Ramos (cell line): ENCODE measurements around the gene DCAF15.
"Not testable (repeated sequence)": the region's sequence is repeated elsewhere in the genome, so short reads cannot be mapped to it uniquely, and the experiment has no call there.

Experiments
- in situ Hi-C: fragments of 300-500 bp; cut with MboI; formaldehyde crosslinking; loops from one replicate; pipeline ENCODE4 v1.14.3; 2022; ENCODE audit warnings: low sequenced_read_pairs; ENCODE audit not compliant: unreplicated experiment

The DCAF15 gene

DNA sequence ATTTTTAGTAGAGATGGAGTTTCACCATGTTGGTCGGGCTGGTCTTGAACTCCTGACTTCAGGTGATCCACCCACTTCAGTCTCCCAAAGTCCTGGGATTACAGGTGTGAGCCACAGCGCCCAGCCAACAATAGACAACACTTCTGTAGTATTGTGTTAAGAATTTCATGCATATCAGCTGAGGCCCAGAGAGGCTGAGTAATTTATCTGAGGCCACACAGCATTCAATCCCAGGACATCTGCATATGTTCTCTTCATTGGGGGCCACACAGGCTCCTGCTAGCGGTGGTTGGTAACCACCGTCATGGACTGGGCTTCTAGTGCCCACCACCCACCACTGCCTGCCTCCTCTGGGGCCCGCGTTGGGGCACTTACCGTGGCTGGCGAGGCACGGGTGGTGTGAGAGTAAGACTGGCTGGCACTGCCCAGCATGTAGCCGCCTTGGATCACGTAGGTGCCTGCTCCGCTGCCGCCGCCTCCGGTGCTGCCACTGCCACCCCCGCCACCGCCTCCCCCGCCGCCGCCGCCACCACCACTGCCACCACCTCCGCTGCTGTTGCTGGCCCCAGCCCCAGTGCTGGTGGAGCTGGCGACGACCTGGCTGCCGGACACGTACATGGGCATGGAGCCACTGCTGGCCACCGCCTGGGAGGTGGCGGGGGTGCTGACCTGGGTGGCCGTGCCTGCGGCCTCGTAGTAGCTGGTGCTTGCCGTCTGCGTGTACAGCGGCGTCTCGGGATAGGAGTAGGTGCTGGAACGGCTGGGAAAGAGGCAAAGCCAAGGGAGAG lies 20.3 kb downstream of the DCAF15 start:
- in situ Hi-C loops, result no loop called here

DNA sequence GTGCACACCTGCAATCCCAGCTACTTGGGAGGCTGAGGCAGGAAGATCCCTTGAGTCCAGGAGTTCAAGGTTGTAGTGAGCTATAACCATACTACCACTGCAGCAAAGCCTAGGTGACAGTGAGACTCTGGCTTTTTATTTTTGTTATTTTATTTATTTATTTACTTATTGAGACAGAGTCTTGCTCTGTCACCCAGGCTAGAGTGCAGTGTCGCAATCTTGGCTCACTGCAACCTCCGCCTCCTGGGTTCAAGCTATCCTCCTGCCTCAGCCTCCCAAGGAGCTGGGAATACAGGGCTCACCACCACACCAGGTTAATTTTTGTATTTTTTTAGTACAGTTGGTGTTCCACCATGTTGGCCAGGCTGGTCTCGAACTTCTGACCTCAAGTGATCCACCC lies 21.2 kb downstream of the DCAF15 start:
- in situ Hi-C loops, result not testable (repeated sequence)

DNA sequence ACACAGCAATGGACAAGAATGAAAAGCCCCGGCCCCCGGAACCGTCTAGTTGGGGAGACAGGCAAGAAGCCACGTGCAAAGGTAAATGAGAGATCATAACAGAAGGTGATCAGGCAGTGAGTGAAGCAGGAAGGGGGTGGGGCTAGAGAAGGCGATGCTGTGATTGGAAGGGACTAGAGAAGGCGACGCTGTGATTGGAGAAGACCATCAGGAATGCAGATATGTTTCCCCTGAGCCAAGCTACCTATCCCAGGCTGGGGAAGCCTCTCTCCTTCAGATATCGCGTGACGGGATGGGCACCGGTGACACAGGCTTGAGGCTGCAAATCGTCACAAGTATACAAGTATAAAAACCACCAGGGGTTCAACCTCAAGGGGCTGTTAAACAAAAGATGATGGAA lies 21.8 kb downstream of the DCAF15 start:
- in situ Hi-C loops, result no loop called here

DNA sequence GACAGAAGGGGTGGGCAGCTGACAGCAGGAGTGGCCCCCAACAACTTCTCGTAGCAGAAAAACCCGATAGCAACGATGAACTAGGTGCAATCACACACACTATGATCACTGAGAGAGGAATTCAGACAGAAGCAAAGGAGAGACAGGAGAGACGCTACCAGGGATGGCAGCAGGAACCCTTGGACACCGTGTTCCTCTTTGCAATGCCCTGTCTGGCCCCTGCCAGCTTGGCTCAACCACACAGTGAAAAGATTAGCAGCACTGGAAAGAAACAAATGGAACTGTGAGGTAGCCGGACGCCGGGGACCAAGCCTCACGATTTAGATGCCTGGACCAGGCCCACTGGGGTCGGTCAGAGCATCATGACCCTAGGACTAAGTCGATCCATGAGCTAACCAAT lies 23.6 kb downstream of the DCAF15 start:
- in situ Hi-C loops, result no loop called here

DNA sequence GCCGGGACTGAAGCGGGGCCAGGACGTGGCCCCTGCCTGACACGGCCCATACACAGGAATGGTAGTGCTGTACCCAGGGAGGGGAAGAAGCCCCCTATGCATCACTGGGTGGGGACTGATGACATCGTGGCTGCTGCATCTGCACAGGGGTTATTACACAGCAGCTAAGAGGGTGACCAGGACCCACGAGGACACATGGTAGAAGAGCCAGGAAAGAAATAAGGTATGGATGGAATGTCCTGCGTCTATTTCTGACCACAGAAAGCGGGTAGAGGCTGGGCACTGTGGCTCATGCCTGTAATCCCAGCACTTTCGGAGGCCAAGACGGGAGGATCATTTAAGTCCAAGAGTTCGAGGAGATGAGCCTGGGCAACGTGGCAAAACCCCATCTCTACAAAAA lies 24.1 kb downstream of the DCAF15 start:
- in situ Hi-C loops, result no loop called here

DNA sequence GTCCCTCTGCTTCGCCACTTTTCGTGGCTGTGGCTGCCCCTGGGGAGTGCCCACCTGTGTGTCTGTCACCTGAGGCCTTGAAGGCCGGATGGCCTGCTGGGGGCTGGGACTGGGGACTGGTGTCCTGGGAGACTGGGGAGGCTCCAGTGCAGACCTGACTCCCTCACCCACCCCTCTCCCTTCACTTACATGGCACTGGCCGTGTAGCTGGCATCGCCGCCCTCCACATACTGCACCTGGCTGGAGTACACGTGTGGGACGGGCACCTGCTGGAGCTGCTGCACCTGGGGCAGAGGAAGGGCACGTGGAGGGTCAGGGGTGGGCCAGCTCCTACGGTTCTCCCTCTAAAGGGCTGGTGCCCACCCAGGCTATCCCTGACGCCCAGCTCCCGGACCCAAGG lies 25.5 kb downstream of the DCAF15 start:
- in situ Hi-C loops, result no loop called here

DNA sequence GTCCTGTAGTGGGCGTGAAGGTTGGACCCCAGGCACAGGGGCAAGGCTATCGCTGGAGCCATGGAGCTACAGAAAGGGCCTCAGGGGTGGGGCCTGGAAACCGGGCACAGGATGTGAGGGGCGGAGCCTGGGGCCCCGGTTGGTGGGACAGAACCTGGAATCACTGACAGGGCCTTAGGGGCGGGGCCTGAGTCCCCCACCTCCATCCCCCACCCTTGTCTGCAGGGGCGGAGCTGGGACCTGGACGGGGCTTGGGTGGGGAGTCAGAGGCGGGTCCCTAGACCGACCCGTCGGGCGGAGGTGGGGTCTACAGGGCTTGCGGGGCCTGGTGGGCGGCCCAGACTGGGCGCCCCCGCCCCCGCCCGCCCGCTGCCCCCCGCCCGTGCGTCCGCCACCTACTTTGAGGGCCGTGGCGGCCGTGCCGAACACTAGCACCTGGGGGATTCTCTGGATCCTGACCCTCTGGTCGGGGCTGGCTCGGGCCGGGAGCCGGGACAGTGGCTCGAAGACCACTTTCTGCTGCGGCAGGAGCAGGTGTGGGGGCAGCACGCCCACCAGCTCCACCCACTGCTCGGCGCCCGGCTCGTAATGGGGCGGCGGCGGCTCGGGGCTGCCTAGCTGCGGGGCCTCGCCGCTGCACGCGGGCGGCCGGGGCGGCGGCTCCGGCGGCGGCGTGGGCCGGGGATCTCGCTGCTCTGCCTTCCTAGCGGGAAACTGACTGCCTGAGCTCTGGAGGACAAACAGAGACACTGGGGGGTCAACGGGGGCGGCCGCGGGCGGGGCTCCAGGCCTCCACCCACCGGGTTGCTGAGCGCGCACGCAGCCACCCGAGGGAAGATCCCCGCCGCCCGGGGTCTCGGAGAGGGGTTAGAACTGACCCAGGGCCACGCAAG lies 26.3 kb downstream of the DCAF15 start:
- in situ Hi-C loops, result no loop called here

DNA sequence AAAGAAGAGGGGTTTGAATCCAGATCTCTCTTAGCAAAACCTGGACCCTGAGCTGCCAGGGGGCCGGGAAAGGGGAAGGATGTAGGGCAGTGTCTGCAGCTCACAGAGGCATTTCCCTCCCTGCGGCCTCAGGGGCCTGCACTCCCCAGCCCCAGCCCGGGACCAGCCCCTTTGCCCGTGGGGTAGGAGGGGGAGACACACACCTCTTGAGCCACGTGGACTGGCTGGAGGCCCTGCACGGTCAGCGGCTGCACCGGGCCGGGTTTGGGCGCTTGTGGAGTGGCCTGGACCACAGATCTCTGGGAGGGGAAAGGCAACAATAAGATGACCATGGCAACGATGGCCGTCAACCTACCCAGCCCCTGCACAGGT lies 26.9 kb downstream of the DCAF15 start:
- in situ Hi-C loops, result no loop called here

DNA sequence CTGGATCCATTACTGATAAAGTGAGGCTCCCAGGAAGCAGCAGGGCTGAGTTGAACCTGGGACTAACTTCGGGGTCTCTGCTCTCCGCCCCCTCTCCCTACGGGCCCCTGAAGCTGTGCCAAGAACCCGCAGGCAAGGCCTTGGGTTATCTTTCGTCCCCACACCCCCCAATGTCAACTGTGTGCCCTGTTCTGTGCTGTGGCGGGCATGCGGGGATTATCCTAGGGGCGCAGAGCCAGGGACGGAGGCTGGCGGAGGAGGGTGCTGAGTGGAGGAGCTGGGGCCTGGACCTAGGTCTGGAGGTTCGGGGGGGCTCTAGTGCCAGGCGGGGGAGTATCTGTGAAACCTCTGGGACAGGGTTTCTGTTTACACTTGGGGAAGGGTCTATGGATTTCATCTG lies 27.4 kb downstream of the DCAF15 start:
- in situ Hi-C loops, result no loop called here

DNA sequence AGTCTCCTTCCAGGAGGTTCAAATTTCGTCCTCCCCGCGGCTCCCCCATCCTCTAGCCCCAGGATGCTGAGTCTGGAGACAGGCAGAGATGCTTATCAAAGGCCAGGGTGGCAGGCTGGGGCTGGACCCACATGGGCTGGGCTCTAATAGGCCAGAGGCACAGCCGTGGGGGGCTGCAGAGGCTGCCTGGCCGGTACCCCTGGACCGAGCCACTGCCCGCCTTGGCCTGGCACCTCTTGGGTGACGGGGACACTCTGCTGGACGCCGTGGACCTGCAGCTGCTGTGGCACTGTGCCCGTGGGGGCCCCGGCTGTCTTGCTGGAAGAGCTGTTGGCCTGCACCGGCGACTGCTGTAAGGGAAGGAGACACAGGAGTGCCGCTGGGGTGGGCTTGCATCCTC lies 28.0 kb downstream of the DCAF15 start:
- in situ Hi-C loops, result no loop called here

DNA sequence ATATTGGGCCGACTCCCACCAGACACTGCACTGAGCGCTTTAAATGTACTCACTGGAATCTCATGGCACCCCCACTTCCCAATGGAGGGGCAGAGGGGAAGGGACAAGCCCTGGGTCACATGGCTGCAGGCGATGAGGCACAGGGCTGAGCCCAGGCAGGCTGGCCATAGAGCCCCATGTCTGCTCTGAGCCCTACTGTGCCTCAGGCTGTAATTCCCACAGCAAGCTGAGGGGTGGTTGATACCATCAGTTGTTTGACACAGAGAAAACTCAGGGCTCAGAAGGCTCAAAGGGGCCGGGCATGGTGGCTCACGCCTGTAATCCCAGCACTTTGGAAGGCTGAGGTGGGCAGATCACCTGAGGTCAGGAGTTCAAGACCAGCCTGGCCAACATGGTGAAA lies 28.7 kb downstream of the DCAF15 start:
- in situ Hi-C loops, result no loop called here

DNA sequence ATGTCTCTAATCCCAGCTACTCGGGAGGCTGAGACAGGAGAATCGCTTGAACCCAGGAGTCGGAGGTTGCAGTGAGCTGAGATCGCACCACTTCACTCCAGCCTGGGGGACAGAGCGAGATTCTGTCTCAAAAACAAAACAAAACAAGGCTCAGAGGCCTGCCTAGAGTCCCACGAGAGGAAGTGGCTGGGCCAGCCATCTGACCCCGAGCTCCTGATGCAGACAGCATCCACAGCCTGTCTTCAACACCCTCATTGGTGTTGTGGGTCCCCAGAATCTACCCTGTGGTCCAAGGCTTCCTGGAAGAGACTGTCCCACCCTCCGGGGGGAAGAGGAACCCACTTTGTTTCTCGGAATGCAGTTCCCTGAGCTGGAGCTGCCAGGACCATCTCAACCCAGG lies 29.2 kb downstream of the DCAF15 start:
- in situ Hi-C loops, result no loop called here

DNA sequence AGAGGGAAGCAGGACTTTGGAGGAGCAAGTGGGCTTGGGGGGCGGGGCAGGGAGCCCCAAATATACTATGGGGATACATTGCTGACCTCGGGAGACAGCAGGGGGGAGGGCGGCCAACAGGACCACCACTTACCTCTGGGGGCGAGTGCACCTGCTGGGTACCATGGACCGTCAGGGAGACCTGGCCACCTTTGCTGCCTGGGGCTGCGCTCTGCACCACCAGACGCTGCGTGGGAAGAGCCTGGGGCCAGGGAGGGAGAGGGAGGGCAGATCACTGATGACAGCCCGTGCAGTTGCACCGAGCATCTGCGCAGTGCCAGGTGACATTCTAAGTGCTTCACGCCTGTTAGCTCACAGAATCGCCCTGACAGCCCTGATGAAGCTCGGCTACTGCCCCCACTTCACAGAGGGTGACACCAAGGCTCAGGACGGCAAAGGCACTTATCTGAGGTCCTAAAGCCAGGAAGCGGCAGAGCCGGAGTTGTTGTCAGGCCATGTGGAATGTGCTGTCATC lies 29.7 kb downstream of the DCAF15 start:
- in situ Hi-C loops, result no loop called here

DNA sequence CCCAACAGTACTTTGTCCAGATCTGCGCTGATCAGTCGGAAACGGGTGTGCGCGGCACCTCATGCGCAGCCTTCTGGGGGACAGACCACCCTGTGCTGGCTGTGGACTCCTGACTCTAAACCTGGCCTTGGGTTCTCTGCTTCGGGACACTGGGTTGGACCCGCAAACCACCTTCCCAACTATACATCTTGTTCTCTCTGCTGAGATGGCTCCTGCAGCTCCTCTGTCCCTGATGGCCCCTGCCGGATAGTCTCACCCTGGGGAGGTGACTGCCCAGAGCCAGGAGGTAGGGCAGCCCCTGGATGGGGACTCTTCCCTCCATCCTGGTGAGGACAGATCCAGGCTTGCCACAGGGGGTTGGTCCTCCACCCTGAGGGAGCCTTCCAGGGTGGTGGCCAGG lies 30.5 kb downstream of the DCAF15 start:
- in situ Hi-C loops, result no loop called here

DNA sequence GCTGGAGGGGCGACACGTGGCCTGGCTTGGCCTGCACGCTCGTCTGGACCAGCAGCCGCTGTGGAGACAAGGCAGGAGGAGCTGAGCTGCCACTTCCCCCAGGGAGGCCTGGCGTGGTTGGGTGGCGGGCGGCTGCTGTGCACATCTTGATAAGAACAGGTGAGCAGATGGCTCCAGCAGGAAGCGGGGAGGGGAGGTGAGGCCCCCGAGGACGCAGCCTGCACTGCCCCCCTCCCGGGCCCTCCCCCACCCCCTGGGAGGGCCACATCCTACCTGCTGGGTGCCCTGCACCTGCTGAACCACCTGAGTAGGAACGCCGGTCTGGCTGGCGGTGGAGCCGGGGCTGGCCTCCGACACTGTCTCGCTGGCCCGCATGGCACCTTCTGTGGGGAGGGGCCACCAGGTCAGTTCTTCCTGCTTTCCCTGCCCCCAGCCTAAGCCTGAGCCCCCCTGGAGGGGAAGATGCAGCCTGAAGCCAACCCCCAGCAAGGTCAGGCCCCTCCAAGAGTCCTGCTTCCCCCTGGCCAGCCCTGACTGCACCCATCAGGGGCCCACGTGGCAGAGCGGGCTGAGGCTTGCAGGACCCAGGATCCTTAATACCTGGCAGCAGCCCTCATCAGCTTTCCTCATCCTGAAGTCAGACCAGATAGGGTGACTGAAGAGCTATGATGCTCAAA lies 31.0 kb downstream of the DCAF15 start:
- in situ Hi-C loops, result no loop called here

DNA sequence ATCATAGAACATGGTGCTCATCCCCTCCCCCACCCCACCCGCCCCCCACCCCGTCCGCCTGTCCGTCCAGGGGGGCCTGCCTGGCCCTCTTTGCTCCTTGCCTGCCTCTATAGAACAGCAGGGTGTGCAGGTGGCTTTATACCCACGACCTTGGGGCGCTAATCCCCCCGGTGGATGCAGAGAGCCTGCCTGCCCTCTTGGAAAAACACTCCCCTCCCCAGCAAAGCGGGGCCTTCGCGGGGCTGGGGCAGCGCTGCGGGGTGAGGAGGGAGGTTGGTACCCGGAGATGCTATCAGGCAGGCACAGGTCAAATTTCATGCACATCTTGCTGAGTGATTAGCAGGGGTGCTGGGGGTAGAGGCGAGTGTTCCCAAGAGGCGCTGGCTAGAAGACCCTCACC lies 31.9 kb downstream of the DCAF15 start:
- in situ Hi-C loops, result no loop called here

DNA sequence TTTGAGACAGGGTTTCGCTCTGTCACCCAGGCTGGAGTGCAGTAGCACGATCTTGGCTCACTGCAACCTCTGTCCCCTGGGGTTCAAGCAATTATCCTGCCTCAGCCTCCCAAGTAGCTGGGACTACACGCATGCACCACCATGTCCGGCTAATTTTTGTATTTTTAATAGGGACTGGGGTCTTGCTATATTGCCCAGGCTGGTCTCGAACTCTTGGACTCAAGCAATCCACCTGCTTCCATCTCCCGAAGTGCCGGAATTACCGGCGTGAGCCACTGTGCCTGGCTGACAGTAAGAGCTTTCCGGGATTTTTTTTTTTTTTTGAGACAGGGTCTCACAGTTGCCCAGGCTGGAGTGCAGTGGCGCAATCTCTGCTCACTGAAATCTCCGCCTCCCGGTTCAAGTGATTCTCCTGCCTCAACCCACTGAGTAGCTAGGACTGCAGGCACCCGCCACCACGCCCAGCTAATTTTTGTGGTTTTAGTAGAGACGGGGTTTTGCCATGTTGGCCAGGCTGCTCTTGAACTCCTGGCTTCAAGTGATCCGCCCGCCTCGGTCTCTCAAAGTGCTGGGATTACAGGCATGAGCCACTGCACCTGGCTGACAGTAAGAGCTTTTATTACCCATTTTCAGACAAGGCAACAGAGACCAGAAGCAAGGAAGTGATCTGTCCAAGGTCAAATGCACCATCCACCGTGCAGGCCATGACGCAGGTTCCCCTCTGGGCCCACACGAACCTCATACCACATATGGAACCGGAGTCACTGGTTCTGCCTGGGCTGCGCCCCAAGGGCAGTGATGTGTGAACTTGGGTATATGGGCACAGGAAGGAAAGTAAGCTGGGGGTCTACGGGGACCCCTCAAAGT lies 32.8 kb downstream of the DCAF15 start:
- in situ Hi-C loops, result no loop called here

DNA sequence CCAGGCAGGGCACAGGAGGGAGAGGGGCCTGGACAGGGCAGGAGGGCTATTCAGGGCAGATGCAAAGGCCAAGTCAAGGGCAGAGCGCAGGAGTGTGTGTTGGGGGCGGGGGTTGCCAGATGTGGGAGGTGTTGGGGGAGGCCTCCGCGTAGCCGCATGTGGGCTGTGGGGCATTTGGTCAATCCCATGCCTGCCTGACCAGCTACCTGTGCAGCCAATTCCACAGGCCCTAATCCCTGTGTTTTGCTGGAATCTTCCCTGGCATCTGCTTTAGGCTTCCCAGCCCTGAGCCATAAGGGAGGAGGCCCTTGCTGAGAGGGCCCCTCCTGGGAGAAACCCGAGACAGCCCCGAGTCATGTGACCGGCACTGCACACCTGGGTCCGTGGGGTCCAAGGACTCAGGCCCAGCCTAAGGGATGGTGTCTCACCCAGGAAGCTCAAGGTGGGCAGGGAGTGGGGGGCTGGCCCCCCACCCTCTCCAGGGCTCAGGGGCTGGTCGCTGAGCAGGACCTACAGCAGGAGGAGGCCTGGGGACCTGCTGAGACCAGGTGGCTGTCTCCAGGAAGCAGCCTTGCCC lies 33.5 kb downstream of the DCAF15 start:
- in situ Hi-C loops, result no loop called here

DNA sequence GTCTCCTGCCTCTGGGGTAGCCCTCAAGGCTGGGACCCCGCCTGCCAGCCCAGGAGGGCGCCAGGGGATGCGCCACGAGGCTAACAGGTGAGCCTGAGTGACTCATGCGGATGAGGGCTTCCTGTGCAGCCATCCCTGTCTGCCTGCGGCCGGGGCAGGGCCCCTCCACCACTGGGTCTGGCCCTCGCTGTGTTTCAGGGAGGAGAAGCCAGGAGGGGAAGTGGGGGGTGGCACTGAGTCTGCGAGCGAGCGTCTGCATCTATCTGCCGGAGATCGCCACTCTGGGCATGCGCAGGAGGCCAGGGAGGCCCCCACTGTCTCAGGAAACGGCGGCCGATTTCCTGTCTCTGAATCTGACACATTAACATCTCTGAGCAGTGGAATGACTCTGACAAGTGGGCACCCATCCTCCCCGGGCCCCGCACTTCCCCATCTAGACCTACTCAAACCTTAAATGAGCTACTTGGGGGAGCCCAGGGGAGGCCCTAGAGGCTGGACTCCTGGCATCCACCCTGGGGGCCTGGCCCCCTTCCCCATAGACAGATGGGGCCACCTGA lies 34.1 kb downstream of the DCAF15 start:
- in situ Hi-C loops, result no loop called here
